GM19438 (cell line): ENCODE data around the gene RIC1.
"Not testable (repeated sequence)": the region's sequence is repeated elsewhere in the genome, so short reads cannot be mapped to it uniquely, and the experiment has no call there.

Experiments used
- ATAC-seq: cut with Tn5 transposase; IDR thresholded peaks from one replicate; pipeline ENCODE4 v1.9.1; 2021; ENCODE audit warnings: low read depth; ENCODE audit not compliant: unreplicated experiment

The RIC1 gene

GRCh38 chr9:5720151-5720550 lies 91.2 kb downstream of the RIC1 start:
- no peak for ATAC-seq

- no peak for ATAC-seq
These were observed 92.6 kb downstream of the RIC1 start for GRCh38 chr9:5721279-5722087.

- ATAC-seq, result not testable (repeated sequence)
These were observed 93.8 kb downstream of the RIC1 start for GRCh38 chr9:5722679-5723078.

GRCh38 chr9:5735072-5735471 lies 106.2 kb downstream of the RIC1 start:
- ATAC-seq, result no peak

GRCh38 chr9:5736563-5737346 lies 107.8 kb downstream of the RIC1 start:
- no peak for ATAC-seq

GRCh38 chr9:5743109-5743508 lies 114.2 kb downstream of the RIC1 start:
- ATAC-seq, result no peak

GRCh38 chr9:5748438-5748837 lies 119.5 kb downstream of the RIC1 start:
- ATAC-seq, result no peak

- ATAC-seq, result no peak
These were observed 120.4 kb downstream of the RIC1 start for GRCh38 chr9:5749306-5749705.

- no peak for ATAC-seq
These were observed 121.7 kb downstream of the RIC1 start for GRCh38 chr9:5750569-5750968.

- ATAC-seq, result no peak
These were observed 127.7 kb downstream of the RIC1 start for GRCh38 chr9:5756633-5757032.

- no peak for ATAC-seq
These were observed 131.4 kb downstream of the RIC1 start for GRCh38 chr9:5760338-5760737.

GRCh38 chr9:5762421-5762820 lies 133.5 kb downstream of the RIC1 start:
- no peak for ATAC-seq

GRCh38 chr9:5764130-5764868 lies 135.4 kb downstream of the RIC1 start:
- peak; percentile 96 for ATAC-seq

- ATAC-seq, result no peak
These were observed 139.3 kb downstream of the RIC1 start for GRCh38 chr9:5767968-5768932.

- no peak for ATAC-seq
These were observed 144.6 kb downstream of the RIC1 start for GRCh38 chr9:5773324-5773999.

- ATAC-seq, result no peak
These were observed 149.9 kb downstream of the RIC1 start for GRCh38 chr9:5778805-5779204.

GRCh38 chr9:5779705-5780218 lies 150.9 kb downstream of the RIC1 start:
- not testable (repeated sequence) for ATAC-seq

GRCh38 chr9:5783420-5783819 lies 154.5 kb downstream of the RIC1 start:
- ATAC-seq, result not testable (repeated sequence)

GRCh38 chr9:5783982-5784381 lies 155.1 kb downstream of the RIC1 start:
- ATAC-seq, result no peak
